Measurements from ENCODE around the gene TRAF7.
A peak's percentile ranks its signal among the peaks of the same experiment; 100 is the strongest.

DNA sequence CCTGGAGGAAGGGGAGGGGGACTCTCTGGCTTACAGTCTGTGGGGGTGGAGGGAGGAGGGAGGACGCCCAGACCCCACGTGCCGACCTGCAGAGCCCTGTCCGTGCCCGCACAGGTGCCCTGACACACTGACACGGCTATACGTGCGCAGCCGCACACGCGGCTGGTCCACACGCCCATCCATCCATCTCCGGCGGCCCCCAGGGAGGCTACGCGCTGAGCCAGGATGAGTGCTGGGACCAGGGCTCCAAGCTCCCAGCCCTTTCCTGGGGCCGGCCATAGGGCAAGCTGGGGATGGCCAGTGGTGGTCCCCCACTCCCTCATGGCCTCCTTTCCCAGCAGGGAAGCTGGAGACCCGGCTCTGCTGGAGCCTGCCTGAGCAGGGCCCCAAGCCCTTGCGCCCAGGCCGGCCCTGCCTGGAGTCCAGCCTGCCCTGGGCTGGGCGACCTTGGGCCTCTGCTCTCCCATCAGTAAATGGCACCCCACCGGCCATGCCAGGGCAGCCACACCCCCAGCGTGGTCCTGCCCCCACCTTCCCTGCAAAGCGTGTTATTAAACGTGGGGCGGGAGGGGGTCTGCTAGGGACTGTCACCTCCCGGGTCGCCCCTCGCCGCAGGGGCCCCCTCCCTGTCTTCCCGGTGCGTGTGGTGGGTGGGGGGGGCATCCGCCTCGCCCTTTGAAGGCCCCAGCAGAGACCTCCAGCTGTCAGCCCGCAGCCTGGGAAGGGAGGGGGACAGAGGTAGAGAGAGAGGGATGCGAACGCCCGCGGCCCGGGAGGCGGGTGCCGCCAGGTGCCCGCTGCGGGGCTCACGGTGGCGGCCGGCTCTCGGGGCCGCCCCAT is 40.0 kb downstream of the TRAF7 start:
- TF ChIP-seq, protein P1, sequence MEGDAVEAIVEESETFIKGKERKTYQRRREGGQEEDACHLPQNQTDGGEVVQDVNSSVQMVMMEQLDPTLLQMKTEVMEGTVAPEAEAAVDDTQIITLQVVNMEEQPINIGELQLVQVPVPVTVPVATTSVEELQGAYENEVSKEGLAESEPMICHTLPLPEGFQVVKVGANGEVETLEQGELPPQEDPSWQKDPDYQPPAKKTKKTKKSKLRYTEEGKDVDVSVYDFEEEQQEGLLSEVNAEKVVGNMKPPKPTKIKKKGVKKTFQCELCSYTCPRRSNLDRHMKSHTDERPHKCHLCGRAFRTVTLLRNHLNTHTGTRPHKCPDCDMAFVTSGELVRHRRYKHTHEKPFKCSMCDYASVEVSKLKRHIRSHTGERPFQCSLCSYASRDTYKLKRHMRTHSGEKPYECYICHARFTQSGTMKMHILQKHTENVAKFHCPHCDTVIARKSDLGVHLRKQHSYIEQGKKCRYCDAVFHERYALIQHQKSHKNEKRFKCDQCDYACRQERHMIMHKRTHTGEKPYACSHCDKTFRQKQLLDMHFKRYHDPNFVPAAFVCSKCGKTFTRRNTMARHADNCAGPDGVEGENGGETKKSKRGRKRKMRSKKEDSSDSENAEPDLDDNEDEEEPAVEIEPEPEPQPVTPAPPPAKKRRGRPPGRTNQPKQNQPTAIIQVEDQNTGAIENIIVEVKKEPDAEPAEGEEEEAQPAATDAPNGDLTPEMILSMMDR (IDR thresholded peaks at IDR 0.05): no peak
- peak; percentile 28 for TF ChIP-seq EZH2 (IDR thresholded peaks at IDR 0.05; ENCODE audit: borderline replicate concordance, insufficient read depth, low read depth, low read length, poor library complexity, severe bottlenecking)
